Neural progenitor cell (in vitro differentiated cells): Measurements from ENCODE around the gene GAB4. TPM values are rescaled to one million over a fixed set of nuclear protein-coding genes. Genes with fewer than 3 reads are reported as not detected.

Experiments
- DNase-seq: peaks from one replicate; pipeline ENCODE4 v3.0.0-alpha.2; 2016; ENCODE audit warnings: low spot score
- H2AFZ ChIP-seq: fragments of 200-600 bp; sonication (generic); replicated peaks from 2 replicates; pipeline ENCODE4 v1.6.1; 2016; ENCODE audit warnings: antibody characterized with exemption
- H3F3A ChIP-seq: fragments of 200-600 bp; sonication (generic); 2 replicates; pipeline ENCODE4 v1.6.1; 2016; ENCODE audit warnings: antibody characterized with exemption, low read depth
- H3K27ac ChIP-seq: fragments of 200-600 bp; sonication (generic); 2 replicates; pipeline ENCODE4 v1.5.1; 2016; ENCODE audit warnings: mild to moderate bottlenecking
- H3K27me3 ChIP-seq: fragments of 200-600 bp; sonication (generic); 2 replicates; pipeline ENCODE4 v1.6.1; 2016; ENCODE audit warnings: mild to moderate bottlenecking, moderate library complexity
- H3K36me3 ChIP-seq: fragments of 200-600 bp; sonication (generic); 2 replicates; pipeline ENCODE4 v1.5.1; 2016
- H3K4me1 ChIP-seq: fragments of 200-600 bp; sonication (generic); 2 replicates; pipeline ENCODE4 v1.6.1; 2016; ENCODE audit warnings: mixed run types
- H3K4me2 ChIP-seq: fragments of 200-600 bp; sonication (generic); 2 replicates; pipeline ENCODE4 v1.6.1; 2016
- H3K4me3 ChIP-seq: fragments of 200-600 bp; sonication (generic); 2 replicates; pipeline ENCODE4 v1.5.1; 2016
- H3K79me2 ChIP-seq: fragments of 200-600 bp; sonication (generic); 2 replicates; pipeline ENCODE4 v1.6.1; 2016; ENCODE audit warnings: low read depth
- H3K9ac ChIP-seq: fragments of 200-600 bp; sonication (generic); 2 replicates; pipeline ENCODE4 v1.6.1; 2016
- H3K9me3 ChIP-seq: fragments of 200-600 bp; sonication (generic); 2 replicates; pipeline ENCODE4 v1.5.1; 2016; ENCODE audit warnings: low read depth
- H4K20me1 ChIP-seq: fragments of 200-600 bp; sonication (generic); 2 replicates; pipeline ENCODE4 v1.6.1; 2016; ENCODE audit warnings: low read depth
- H3K27ac Mint-ChIP-seq: 3 replicates; pipeline ENCODE4 v1.8.0; 2021; ENCODE audit warnings: mixed read lengths
- H3K27me3 Mint-ChIP-seq: 2 replicates; pipeline ENCODE4 v1.8.0; 2022; ENCODE audit warnings: low read depth, mild to moderate bottlenecking, inconsistent platforms, moderate library complexity, mixed read lengths; ENCODE audit not compliant: insufficient read depth
- H3K36me3 Mint-ChIP-seq: 3 replicates; pipeline ENCODE4 v1.8.0; 2021; ENCODE audit warnings: mixed read lengths
- H3K4me1 Mint-ChIP-seq: 3 replicates; pipeline ENCODE4 v1.8.0; 2021; ENCODE audit warnings: mixed read lengths
- H3K4me3 Mint-ChIP-seq: 3 replicates; pipeline ENCODE4 v1.8.0; 2021; ENCODE audit warnings: mild to moderate bottlenecking, moderate library complexity, mixed read lengths
- H3K9me3 Mint-ChIP-seq: 3 replicates; pipeline ENCODE4 v1.8.0; 2020; ENCODE audit warnings: mixed read lengths
- CTCF ChIP-seq: fragments of 200-600 bp; sonication (generic); IDR thresholded peaks from 2 replicates; pipeline ENCODE4 v1.5.1; 2017; ENCODE audit warnings: antibody characterized with exemption, mild to moderate bottlenecking
- EZH2 ChIP-seq: fragments of 200-600 bp; sonication (generic); IDR thresholded peaks from 2 replicates; pipeline ENCODE4 v1.6.1; 2017; ENCODE audit warnings: antibody characterized with exemption, mild to moderate bottlenecking, moderate library complexity
- EZH2phosphoT487 ChIP-seq: fragments of 200-600 bp; sonication (generic); IDR thresholded peaks from 2 replicates; pipeline ENCODE4 v1.6.1; 2017; ENCODE audit warnings: antibody characterized with exemption
- total RNA-seq: library from RNA; depleted of rRNA; stranded (reverse); fragments of >200 nt; gene quantifications from 2 replicates; pipeline ENCODE4 v1.2.3, GENCODE V29; 2015; ENCODE audit warnings: low replicate concordance

The GAB4 gene
- total RNA-seq, 1 donor from 2014 or later: 0.07 TPM

- peaks cover 2% of the 10 kb centered on the region for H3K9me3 Mint-ChIP-seq
- no peak overlapping the region for H3K4me3 ChIP-seq
Measured at GRCh38 chr22:16954060-16954403, 54.0 kb downstream of the GAB4 start.

GRCh38 chr22:16953206-16954059, 54.6 kb downstream of the GAB4 start:
- Mint-ChIP-seq H3K27ac (no peak overlapping the region), H3K4me1 (no peaks in the 10 kb centered on the region), H3K4me3 (no peak overlapping the region), H3K36me3 (no peaks in the 10 kb centered on the region), H3K9me3 (peaks cover 2% of the 10 kb centered on the region), H3K27me3 (peaks cover 6% of the 10 kb centered on the region)
- Histone ChIP-seq H4K20me1 (no peaks in the 10 kb centered on the region), H3K4me1 (no peaks in the 10 kb centered on the region), H3F3A (no peaks in the 10 kb centered on the region), H2AFZ (no peak overlapping the region), H3K9me3 (no peaks in the 10 kb centered on the region), H3K79me2 (no peaks in the 10 kb centered on the region), H3K36me3 (no peaks in the 10 kb centered on the region), H3K4me3 (no peak overlapping the region), H3K27me3 (no peaks in the 10 kb centered on the region), H3K9ac (no peak overlapping the region), H3K27ac (no peak overlapping the region), H3K4me2 (no peak overlapping the region)
- no peak for DNase-seq
- TF ChIP-seq EZH2 (no peak), EZH2phosphoT487 (no peak), CTCF (no peak)

More at GRCh38 chr22:16954060-16954403, 54.0 kb downstream of the GAB4 start:
- Mint-ChIP-seq H3K36me3 (no peaks in the 10 kb centered on the region), H3K27ac (no peak overlapping the region), H3K27me3 (peaks cover 6% of the 10 kb centered on the region), H3K4me1 (no peaks in the 10 kb centered on the region), H3K4me3 (no peak overlapping the region)
- no peak overlapping the region for H3K4me2 ChIP-seq
- no peaks in the 10 kb centered on the region for H3K36me3 ChIP-seq
- no peaks in the 10 kb centered on the region for H3K9me3 ChIP-seq
- no peak overlapping the region for H3K9ac ChIP-seq
- H3K27ac ChIP-seq: no peak overlapping the region
- DNase-seq: no peak
- H4K20me1 ChIP-seq: no peaks in the 10 kb centered on the region
- no peaks in the 10 kb centered on the region for H3K4me1 ChIP-seq
- no peaks in the 10 kb centered on the region for H3K79me2 ChIP-seq
- H3F3A ChIP-seq: no peaks in the 10 kb centered on the region
- TF ChIP-seq CTCF (no peak), EZH2 (no peak), EZH2phosphoT487 (no peak)
- H2AFZ ChIP-seq: no peak overlapping the region
- no peaks in the 10 kb centered on the region for H3K27me3 ChIP-seq

- TF ChIP-seq EZH2 (no peak), EZH2phosphoT487 (no peak), CTCF (no peak)
- Mint-ChIP-seq H3K9me3 (no peaks in the 10 kb centered on the region), H3K4me3 (no peak overlapping the region), H3K27ac (no peak overlapping the region), H3K4me1 (no peaks in the 10 kb centered on the region), H3K27me3 (peaks cover 2% of the 10 kb centered on the region), H3K36me3 (no peaks in the 10 kb centered on the region)
- DNase-seq: no peak
- Histone ChIP-seq H2AFZ (no peak overlapping the region), H3K36me3 (no peaks in the 10 kb centered on the region), H3K79me2 (no peaks in the 10 kb centered on the region), H3K4me2 (no peak overlapping the region), H3K4me3 (no peak overlapping the region), H3F3A (no peaks in the 10 kb centered on the region), H3K27ac (no peak overlapping the region), H3K9ac (no peak overlapping the region), H4K20me1 (no peaks in the 10 kb centered on the region), H3K9me3 (no peaks in the 10 kb centered on the region), H3K4me1 (no peaks in the 10 kb centered on the region), H3K27me3 (no peaks in the 10 kb centered on the region)
Measured at GRCh38 chr22:16949561-16949960, 58.5 kb downstream of the GAB4 start.
